ENCODE data around the gene WNT7B.
"Not testable (repeated sequence)": the region's sequence is repeated elsewhere in the genome, so short reads cannot be mapped to it uniquely, and the experiment has no call there.

Gene WNT7B

GRCh38 chr22:46008291-46008690 lies 31.3 kb upstream of the WNT7B start:
- DNase-seq (ENCODE audit: low spot score) = no peak

GRCh38 chr22:46007848-46008261 lies 30.9 kb upstream of the WNT7B start:
- no peak for DNase-seq (ENCODE audit: low spot score)

- DNase-seq (ENCODE audit: low spot score) = peak; percentile 69
These were observed 30.3 kb upstream of the WNT7B start for GRCh38 chr22:46007003-46007847.

- peak; percentile 77 for DNase-seq (ENCODE audit: low spot score)
These were observed 29.5 kb upstream of the WNT7B start for GRCh38 chr22:46006379-46007002.

GRCh38 chr22:46005116-46005705 lies 28.2 kb upstream of the WNT7B start:
- not testable (repeated sequence) for DNase-seq (ENCODE audit: low spot score)

GRCh38 chr22:46004105-46004866 lies 27.3 kb upstream of the WNT7B start:
- no peak for DNase-seq (ENCODE audit: low spot score)

- DNase-seq (ENCODE audit: low spot score) = no peak
These were observed 26.5 kb upstream of the WNT7B start for GRCh38 chr22:46003271-46004091.

- DNase-seq (ENCODE audit: low spot score) = no peak
These were observed 25.9 kb upstream of the WNT7B start for GRCh38 chr22:46002757-46003270.

GRCh38 chr22:46001426-46002106 lies 24.6 kb upstream of the WNT7B start:
- DNase-seq (ENCODE audit: low spot score) = no peak

GRCh38 chr22:46001046-46001425 lies 24.1 kb upstream of the WNT7B start:
- no peak for DNase-seq (ENCODE audit: low spot score)

- no peak for DNase-seq (ENCODE audit: low spot score)
These were observed 23.4 kb upstream of the WNT7B start for GRCh38 chr22:46000081-46001027.

- no peak for DNase-seq (ENCODE audit: low spot score)
These were observed 22.5 kb upstream of the WNT7B start for GRCh38 chr22:45999379-45999971.

- DNase-seq (ENCODE audit: low spot score) = no peak
These were observed 21.8 kb upstream of the WNT7B start for GRCh38 chr22:45998638-45999378.

- no peak for DNase-seq (ENCODE audit: low spot score)
These were observed 21.0 kb upstream of the WNT7B start for GRCh38 chr22:45997777-45998637.

GRCh38 chr22:45997077-45997776 lies 20.3 kb upstream of the WNT7B start:
- no peak for DNase-seq (ENCODE audit: low spot score)

- no peak for DNase-seq (ENCODE audit: low spot score)
These were observed 19.5 kb upstream of the WNT7B start for GRCh38 chr22:45996241-45997076.

All from LoVo (cell line).